H9 (cell line): Measurements from ENCODE around the gene C6orf52. TPM values are rescaled to one million over a fixed set of nuclear protein-coding genes. Genes with fewer than 3 reads are reported as not detected.

Experiments used
- DNase-seq: peaks from one replicate; pipeline ENCODE4 v3.0.0-alpha.2; 2017
- H2AFZ ChIP-seq: one replicate; pipeline ENCODE4 v1.6.1; 2013; ENCODE audit warnings: mild to moderate bottlenecking, low read length, control low read depth, moderate library complexity
- H2AK5ac ChIP-seq: 2 replicates; pipeline ENCODE4 v1.6.1; 2013; ENCODE audit warnings: low read length, control low read depth, mixed read lengths; ENCODE audit not compliant: insufficient read length
- H2BK120ac ChIP-seq: one replicate; pipeline ENCODE4 v1.6.1; 2013; ENCODE audit warnings: low read depth, mild to moderate bottlenecking, low read length, control low read depth, inconsistent platforms; ENCODE audit not compliant: poor library complexity, severe bottlenecking
- H2BK12ac ChIP-seq: 2 replicates; pipeline ENCODE4 v1.6.1; 2013; ENCODE audit warnings: low read length, control low read depth, mixed read lengths, low read depth; ENCODE audit not compliant: insufficient read length
- H2BK15ac ChIP-seq: 2 replicates; pipeline ENCODE4 v1.6.1; 2013; ENCODE audit warnings: low read depth, low read length, control low read depth
- H2BK20ac ChIP-seq: one replicate; pipeline ENCODE4 v1.6.1; 2013; ENCODE audit warnings: low read depth, mild to moderate bottlenecking, low read length, control low read depth, inconsistent platforms; ENCODE audit not compliant: poor library complexity, severe bottlenecking
- H2BK5ac ChIP-seq: 2 replicates; pipeline ENCODE4 v1.6.1; 2013; ENCODE audit warnings: low read length, control low read depth, mixed read lengths; ENCODE audit not compliant: insufficient read length
- H3K14ac ChIP-seq: 2 replicates; pipeline ENCODE4 v1.6.1; 2013; ENCODE audit warnings: low read length, control low read depth; ENCODE audit not compliant: insufficient read depth
- H3K18ac ChIP-seq: 2 replicates; pipeline ENCODE4 v1.6.1; 2013; ENCODE audit warnings: low read depth, mild to moderate bottlenecking, mixed read lengths, low read length, control low read depth; ENCODE audit not compliant: insufficient read length
- H3K23ac ChIP-seq: 2 replicates; pipeline ENCODE4 v1.6.1; 2013; ENCODE audit warnings: low read length, control low read depth, mixed read lengths, low read depth; ENCODE audit not compliant: insufficient read length
- H3K23me2 ChIP-seq: 2 replicates; pipeline ENCODE4 v1.6.1; 2013; ENCODE audit warnings: low read depth, mild to moderate bottlenecking, mixed read lengths, low read length, control low read depth; ENCODE audit not compliant: insufficient read length, poor library complexity, severe bottlenecking
- H3K27ac ChIP-seq: 2 replicates; pipeline ENCODE4 v1.5.1; 2013; ENCODE audit warnings: low read length, control low read depth, mixed read lengths, low read depth; ENCODE audit not compliant: insufficient read length
- H3K27me3 ChIP-seq: 2 replicates; pipeline ENCODE4 v1.6.1; 2013; ENCODE audit warnings: low read length, control low read depth, inconsistent platforms; ENCODE audit not compliant: insufficient read depth
- H3K4ac ChIP-seq: 2 replicates; pipeline ENCODE4 v1.6.1; 2013; ENCODE audit warnings: low read depth, mild to moderate bottlenecking, control low read depth, inconsistent platforms, low read length, moderate library complexity
- H3K4me1 ChIP-seq: 2 replicates; pipeline ENCODE4 v1.6.1; 2013; ENCODE audit warnings: low read length, control low read depth, inconsistent platforms; ENCODE audit not compliant: insufficient read depth
- H3K4me2 ChIP-seq: 2 replicates; pipeline ENCODE4 v1.6.1; 2013; ENCODE audit warnings: low read length, control low read depth, mixed read lengths; ENCODE audit not compliant: insufficient read length, insufficient read depth
- H3K56ac ChIP-seq: 2 replicates; pipeline ENCODE4 v1.6.1; 2013; ENCODE audit warnings: low read depth, mild to moderate bottlenecking, mixed read lengths, low read length, control low read depth; ENCODE audit not compliant: insufficient read length
- H3K79me1 ChIP-seq: 2 replicates; pipeline ENCODE4 v1.6.1; 2013; ENCODE audit warnings: low read depth, mild to moderate bottlenecking, moderate library complexity, low read length, control low read depth, inconsistent platforms; ENCODE audit not compliant: insufficient read depth, poor library complexity, severe bottlenecking
- H3K79me2 ChIP-seq: 2 replicates; pipeline ENCODE4 v1.6.1; 2013; ENCODE audit warnings: low read length, control low read depth, inconsistent platforms; ENCODE audit not compliant: insufficient read depth
- H3K9ac ChIP-seq: 2 replicates; pipeline ENCODE4 v1.6.1; 2013; ENCODE audit warnings: low read length, control low read depth, mixed read lengths; ENCODE audit not compliant: insufficient read length; ENCODE audit errors: extremely low read depth
- H3K9me3 ChIP-seq: one replicate; pipeline ENCODE4 v1.6.1; 2013; ENCODE audit warnings: low read depth, low read length, inconsistent platforms; ENCODE audit not compliant: control insufficient read depth
- H3T11ph ChIP-seq: one replicate; pipeline ENCODE4 v1.6.1; 2013; ENCODE audit warnings: mild to moderate bottlenecking, low read length, control low read depth, inconsistent platforms
- H4K20me1 ChIP-seq: one replicate; pipeline ENCODE4 v1.6.1; 2013; ENCODE audit not compliant: control insufficient read depth, insufficient read length, insufficient read depth
- H4K5ac ChIP-seq: 2 replicates; pipeline ENCODE4 v1.6.1; 2013; ENCODE audit warnings: low read depth, mild to moderate bottlenecking, mixed read lengths, low read length, control low read depth; ENCODE audit not compliant: insufficient read length
- H4K8ac ChIP-seq: replicated peaks from 2 replicates; pipeline ENCODE4 v1.6.1; 2013; ENCODE audit warnings: low read length, control low read depth, mixed read lengths, low read depth; ENCODE audit not compliant: insufficient read length
- H4K91ac ChIP-seq: 2 replicates; pipeline ENCODE4 v1.6.1; 2013; ENCODE audit warnings: low read depth, mild to moderate bottlenecking, moderate library complexity, mixed read lengths, low read length, control low read depth; ENCODE audit not compliant: insufficient read length
- H3K27ac Mint-ChIP-seq, 3 experiments: 2 replicates in 2 of 3; 3 replicates in 1 of 3; pipeline ENCODE4 v1.8.0; 2020 to 2021; ENCODE audit warnings: mixed read lengths in 3 of 3, mild to moderate bottlenecking in 1 of 3, moderate library complexity in 1 of 3
- H3K27me3 Mint-ChIP-seq: 2 replicates; pipeline ENCODE4 v1.8.0; 2021; ENCODE audit warnings: low read depth, mild to moderate bottlenecking, moderate library complexity, mixed read lengths
- H3K36me3 Mint-ChIP-seq, 3 experiments: 2 replicates in 2 of 3; 3 replicates in 1 of 3; pipeline ENCODE4 v1.8.0; 2020 to 2021; ENCODE audit warnings: low read depth in 3 of 3, mixed read lengths in 3 of 3; ENCODE audit not compliant: insufficient read depth in 1 of 3
- H3K4me1 Mint-ChIP-seq, 2 experiments: 2 replicates each; pipeline ENCODE4 v1.8.0; 2020; ENCODE audit warnings: mixed read lengths in 2 of 2
- H3K4me3 Mint-ChIP-seq, 2 experiments: 2 replicates in 1 of 2; 3 replicates in 1 of 2; pipeline ENCODE4 v1.8.0; 2020 to 2021; ENCODE audit warnings: mild to moderate bottlenecking in 2 of 2, mixed read lengths in 2 of 2, moderate library complexity in 1 of 2
- H3K9me3 Mint-ChIP-seq, 2 experiments: 2 replicates in 1 of 2; 3 replicates in 1 of 2; pipeline ENCODE4 v1.8.0; 2020; ENCODE audit warnings: mild to moderate bottlenecking in 2 of 2, mixed read lengths in 2 of 2, moderate library complexity in 1 of 2
- CTCF ChIP-seq: fragments of 200-600 bp; sonication (generic); conservative IDR thresholded peaks from 3 replicates; pipeline ENCODE4 v1.8.0; 2021; ENCODE audit warnings: antibody characterized with exemption, mild to moderate bottlenecking
- total RNA-seq: library from RNA; stranded (reverse); gene quantifications from 2 replicates; pipeline ENCODE4 v1.2.1, GENCODE V29; 2021

The C6orf52 gene
- total RNA-seq, 1 experiment from 2014 or later, result 1.8 TPM

DNA sequence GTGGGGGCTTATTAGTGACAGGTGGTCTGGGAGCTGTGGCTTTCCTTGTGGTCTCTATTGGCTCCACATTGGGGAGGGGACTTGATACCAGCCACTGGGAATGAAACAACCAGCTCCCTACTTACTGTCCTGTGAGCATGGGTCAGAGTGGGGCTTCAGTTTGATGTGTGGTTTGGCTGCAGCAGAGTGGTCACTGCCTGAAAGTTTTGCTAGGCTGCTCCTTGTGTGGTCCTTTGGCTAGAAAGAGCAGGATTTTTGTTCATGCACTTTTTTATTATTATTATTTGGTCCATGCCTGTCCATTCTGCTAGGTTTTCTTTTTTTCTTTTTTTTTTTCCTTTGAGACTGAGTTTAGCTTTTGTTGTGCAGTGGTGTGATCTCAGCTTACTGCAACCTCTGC is 45.6 kb upstream of the C6orf52 start:
- no peak for TF ChIP-seq CTCF
- no peak overlapping the region for H4K5ac ChIP-seq

More for the DNA sequence above, 45.6 kb upstream of the C6orf52 start:
- no peaks in the 10 kb centered on the region; a peak in 1 of 5 replicates for H3K9me3 Mint-ChIP-seq
- Histone ChIP-seq H3K4me2 (no peak overlapping the region), H3K4ac (no peak overlapping the region), H2BK12ac (no peak overlapping the region), H3K9ac (no peak overlapping the region), H3K56ac (no peak overlapping the region), H4K91ac (no peak overlapping the region), H3K23me2 (no peaks in the 10 kb centered on the region), H2BK5ac (no peak overlapping the region), H3K27me3 (no peaks in the 10 kb centered on the region), H3K27ac (no peak overlapping the region), H4K8ac (no peak overlapping the region), H2AK5ac (no peak overlapping the region), H3K79me2 (no peaks in the 10 kb centered on the region), H3K4me1 (no peaks in the 10 kb centered on the region), H3K79me1 (no peaks in the 10 kb centered on the region), H2BK120ac (no peak overlapping the region), H2BK20ac (no peak overlapping the region), H4K20me1 (no peaks in the 10 kb centered on the region), H3T11ph (no peak overlapping the region), H2AFZ (no peak overlapping the region), H3K14ac (no peak overlapping the region), H2BK15ac (no peak overlapping the region), H3K18ac (no peak overlapping the region), H3K23ac (no peak overlapping the region), H3K9me3 (no peaks in the 10 kb centered on the region)
- no peaks in the 10 kb centered on the region for H3K27me3 Mint-ChIP-seq
- H3K4me3 Mint-ChIP-seq, result no peak overlapping the region
- no peak overlapping the region for H3K27ac Mint-ChIP-seq
- peaks cover 5 to 6% of the 10 kb centered on the region in 2 experiments for H3K4me1 Mint-ChIP-seq
- peaks cover 0 to 6% (median 0%) of the 10 kb centered on the region in 3 experiments; a peak in 2 of 7 replicates for H3K36me3 Mint-ChIP-seq
- no peak for DNase-seq
